ENCODE data around the gene CAMK2D.

- no peak for TF ChIP-seq POLR2A (IDR thresholded peaks at IDR 0.05; ENCODE audit: low read length)
- TF ChIP-seq GATA1 (IDR thresholded peaks at IDR 0.05; ENCODE audit: low read depth, low read length) = no peak
Measured at GRCh38 chr4:113639326-113639725, 122.2 kb downstream of the CAMK2D start.

All from erythroblast (primary cell).